Nucleus accumbens (tissue), 56 donors: ENCODE results near the gene XYLT1.

Experiments used
- DNase-seq, 56 donors: peaks; one replicate each; lab custom pipeline; 2025; lab: John Stamatoyannopoulos, UW

The XYLT1 gene

DNA sequence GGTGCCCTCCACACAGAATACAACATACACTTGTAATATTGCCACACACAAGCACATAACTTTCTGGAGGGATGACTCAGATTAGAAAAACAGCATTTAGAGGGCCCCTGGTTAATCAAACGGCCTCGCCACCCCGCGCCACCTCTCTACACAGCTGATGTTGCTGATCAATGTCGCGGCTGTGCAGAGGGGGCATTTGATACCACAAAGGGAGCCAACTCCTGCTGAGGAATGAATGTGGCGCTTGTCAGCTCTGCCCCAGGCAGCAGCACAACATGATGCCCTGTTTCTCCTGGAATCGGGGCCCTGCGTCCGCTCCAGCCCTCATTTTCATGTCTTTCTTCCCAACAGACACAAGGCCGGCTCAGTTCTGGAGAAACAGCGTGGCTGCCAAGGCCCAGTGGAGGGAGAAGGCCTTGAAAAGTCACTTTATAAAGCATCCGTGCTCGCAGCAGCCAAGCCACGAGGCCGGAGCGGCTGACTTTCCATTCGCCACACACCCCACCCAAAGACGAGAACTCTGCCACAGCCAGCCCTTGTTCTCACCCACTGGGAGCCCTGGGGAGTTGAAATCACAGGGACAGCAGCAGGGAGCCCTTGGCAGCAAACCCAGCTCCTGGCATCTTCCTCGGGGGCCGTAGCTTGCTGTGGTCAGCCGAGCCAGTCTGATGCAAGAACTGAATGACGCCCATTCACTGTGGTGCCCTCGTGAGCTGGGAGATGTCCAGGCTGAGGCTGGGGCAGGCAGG, 65.6 kb downstream of the XYLT1 start:
- DNase-seq = peak; percentile 69 to 98 (median 93)

- DNase-seq = peak in 3 of 56 donors; percentile 16 to 43 (median 18)
Measured at GRCh38 chr16:17403859-17404545, 66.8 kb downstream of the XYLT1 start.

GRCh38 chr16:17403156-17403809, 67.5 kb downstream of the XYLT1 start:
- no peak for DNase-seq

GRCh38 chr16:17397499-17397891, 73.3 kb downstream of the XYLT1 start:
- DNase-seq = peak in 7 of 56 donors; percentile 5 to 43 (median 13)

DNA sequence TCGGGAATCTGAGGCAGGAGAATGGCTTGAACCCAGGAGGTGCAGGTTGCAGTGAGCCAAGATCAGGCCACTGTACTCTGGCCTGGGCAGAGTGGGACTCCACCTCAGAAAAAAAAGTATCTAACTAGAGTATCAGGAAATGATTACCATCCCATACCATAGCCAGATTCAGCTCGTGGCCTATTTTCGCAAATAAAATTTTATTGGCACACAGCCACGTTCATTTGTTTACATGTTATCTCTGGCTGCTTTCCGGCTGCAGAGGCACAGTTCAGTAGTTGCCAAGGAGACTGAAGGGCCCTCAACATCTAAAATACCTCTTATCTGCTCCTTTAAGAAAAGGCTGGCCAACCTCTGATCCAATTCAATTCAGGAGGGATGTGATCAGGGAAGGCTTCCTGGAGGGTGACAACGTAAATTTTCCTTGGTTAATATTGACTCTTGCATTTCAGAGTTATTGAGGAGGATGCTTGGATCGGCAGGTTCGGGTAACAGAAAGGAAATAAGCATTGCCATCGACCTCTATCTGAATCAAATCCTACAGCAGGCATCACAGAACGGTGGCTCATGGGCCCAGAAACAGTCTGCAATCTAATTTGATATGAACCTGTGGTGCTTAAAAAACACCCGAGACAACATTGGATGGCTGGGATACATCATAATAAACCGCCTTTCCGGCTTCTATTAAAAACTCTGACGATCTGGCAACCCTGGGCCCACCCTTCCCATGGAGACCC, 73.8 kb downstream of the XYLT1 start:
- DNase-seq = no peak

DNA sequence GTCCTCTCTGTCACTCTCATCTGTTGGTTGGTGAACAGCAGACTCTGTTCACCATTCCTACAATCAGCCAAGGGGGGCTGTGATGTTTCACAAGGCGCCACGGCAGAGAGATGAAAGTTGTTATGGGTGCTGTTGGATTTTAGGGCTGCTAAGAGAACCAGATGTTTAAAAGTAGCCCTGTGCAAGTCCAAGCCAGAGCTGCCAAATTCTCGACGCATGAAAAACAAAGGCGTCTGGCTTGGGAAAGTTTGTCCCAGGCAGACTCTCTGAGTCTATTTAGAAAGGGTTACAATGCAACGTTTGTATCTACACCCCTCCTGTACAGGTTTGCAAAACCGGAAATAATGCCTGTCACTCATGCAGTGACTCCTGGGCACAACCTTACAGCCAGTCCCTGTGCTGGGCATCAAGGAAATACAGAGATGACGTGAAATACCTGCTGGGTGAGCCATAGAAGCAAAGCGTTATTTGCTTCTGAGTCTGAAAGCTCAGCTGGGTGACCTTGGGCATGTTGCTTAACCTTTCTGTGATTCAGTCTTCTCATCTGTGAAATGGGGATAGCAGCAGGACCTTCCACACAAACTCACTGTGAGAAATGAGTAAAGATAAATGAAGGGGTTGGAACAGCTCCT, 74.8 kb downstream of the XYLT1 start:
- no peak for DNase-seq

DNA sequence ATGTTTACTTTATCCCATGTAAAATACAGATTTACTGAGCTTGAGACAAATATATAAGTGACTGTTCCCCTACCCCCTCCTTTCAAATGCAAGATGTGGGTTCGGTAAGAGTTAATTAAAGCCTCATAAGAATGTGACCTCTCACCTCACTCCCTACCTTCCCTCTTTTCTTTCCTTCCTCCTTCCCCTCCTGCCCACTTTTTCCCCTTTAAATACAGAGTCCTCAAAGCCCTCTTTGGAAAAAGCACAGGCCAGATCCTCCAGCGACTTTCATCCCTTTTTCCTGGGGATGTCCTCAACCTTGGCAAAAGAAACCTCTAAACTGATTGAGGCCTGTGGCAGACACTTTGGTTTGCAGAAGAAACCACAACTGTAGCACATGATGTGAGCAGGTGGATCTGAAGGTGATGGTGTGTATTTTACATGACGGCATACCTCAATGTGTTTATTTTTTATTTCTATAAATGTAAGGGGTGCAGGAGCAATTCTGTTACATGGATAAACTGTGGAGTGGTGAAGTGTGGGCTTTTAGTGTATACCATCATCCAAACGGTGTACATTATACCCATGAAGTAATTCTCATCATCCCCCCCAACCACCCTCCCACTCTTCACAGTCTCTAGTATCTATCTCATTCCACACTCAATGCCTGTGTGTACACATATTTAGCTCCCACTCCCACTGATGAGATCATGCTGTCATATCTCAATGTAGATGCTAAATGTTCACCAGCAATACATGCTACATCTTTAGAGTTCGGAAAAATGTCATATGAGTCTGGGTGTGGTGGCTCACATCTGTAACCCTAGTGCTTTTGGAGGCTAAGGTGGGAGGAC, 77.7 kb downstream of the XYLT1 start:
- no peak for DNase-seq

DNA sequence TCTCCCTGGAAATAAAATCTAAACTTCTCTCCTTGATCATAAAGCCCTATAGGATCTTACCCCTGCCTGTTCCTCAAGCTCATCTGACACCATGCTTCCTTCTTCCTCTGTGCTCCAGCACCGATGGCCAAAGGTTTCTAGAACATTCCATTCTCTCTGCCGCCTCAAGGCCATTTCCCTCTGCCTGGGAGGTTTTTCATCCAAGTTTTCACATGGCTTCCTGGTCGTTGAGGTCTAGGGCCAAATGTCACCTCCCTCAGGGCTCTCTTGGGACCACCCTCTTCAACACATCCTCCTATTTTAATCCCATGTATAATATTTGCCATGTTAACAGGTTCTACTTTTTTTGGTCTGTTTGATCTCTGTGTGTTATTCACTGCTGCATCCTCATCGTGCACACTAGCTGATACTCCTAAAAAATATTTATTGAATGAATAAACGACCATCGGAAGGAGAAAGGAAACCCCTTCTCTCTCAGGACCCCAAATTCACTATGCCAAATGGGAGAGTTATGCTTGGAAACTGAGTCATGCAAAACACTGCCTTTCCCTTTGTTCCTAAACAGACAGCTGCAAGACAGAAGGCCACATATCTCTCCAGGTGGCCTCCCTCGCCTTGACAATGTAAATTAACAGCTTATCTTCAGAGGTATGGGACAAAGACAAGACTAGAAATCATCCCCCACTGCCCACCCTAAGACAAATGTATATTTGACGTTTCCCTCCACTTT, 78.5 kb downstream of the XYLT1 start:
- DNase-seq = no peak

DNA sequence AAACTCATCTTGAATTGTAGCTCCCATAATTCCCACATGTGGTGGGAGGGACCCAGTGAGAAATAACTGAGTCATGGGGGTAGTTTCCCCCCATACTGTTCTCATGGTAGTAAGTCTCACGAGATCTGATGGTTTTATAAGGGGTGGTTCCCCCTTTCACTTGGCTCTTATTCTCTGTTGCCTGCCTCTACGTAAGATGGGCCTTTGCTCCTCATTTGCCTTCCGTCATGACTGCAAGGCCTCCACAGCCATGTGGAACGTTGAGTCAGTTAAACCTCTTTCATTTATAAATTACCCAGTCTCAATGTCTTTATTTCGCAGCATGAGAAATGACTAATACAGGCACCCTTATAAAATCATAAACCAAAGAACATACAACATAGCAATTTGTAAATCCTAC, 79.0 kb downstream of the XYLT1 start:
- DNase-seq = no peak

GRCh38 chr16:17389384-17389783, 81.4 kb downstream of the XYLT1 start:
- no peak for DNase-seq

- no peak for DNase-seq
Measured at GRCh38 chr16:17387256-17387655, 83.5 kb downstream of the XYLT1 start.

GRCh38 chr16:17386229-17386628, 84.5 kb downstream of the XYLT1 start:
- DNase-seq = no peak

GRCh38 chr16:17384471-17384870, 86.3 kb downstream of the XYLT1 start:
- no peak for DNase-seq

- DNase-seq = no peak
Measured at GRCh38 chr16:17382949-17383863, 87.6 kb downstream of the XYLT1 start.

- DNase-seq = no peak
Measured at GRCh38 chr16:17382514-17382913, 88.2 kb downstream of the XYLT1 start.

DNA sequence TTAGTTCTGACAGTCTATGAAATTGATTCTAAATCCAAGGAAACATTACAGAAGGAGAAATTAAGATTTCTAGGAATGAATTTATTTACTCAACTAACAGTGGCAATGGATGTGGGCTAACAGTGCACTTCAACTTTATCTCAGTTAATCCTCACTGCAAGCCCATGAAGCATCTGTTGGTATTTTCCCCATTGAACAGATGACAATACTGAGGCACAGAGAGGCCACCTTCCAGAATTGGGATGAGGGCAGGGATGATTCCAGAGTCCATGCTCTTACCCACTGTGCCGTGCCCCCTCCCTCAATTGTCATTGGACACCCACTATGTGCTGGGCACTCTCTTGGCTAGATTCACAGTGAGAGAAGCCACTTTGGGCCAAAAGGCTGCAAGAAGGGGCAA, 89.0 kb downstream of the XYLT1 start:
- DNase-seq = no peak

- DNase-seq = no peak
Measured at GRCh38 chr16:17380613-17381012, 90.1 kb downstream of the XYLT1 start.

DNA sequence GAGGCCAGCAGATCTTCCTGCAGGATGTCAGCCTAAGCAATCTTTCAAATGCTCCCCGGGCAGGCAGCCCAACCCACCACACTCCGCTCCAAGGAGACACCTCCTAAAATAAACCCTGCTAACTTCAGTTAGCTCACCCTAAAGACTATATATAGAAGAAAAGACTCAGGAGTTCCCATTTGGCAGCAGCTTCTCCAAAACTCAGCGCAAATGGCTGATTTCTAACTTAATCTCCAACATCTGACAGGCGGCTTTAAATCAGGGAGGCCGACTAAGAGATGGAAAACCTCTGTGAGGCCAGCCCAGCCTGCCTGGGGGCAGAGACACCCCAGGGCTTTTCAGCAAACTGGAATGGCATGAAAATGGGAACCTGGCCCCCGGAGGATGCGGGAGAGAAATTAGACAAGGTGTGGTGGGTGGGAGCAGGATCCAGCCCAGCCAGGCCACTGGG, 91.6 kb downstream of the XYLT1 start:
- peak in 1 of 56 donors; percentile 8 for DNase-seq
